ENCODE measurements around the gene WDPCP. TPM values are rescaled to one million over a fixed set of nuclear protein-coding genes. Genes with fewer than 3 reads are reported as not detected.
"Not testable (repeated sequence)": the region's sequence is repeated elsewhere in the genome, so short reads cannot be mapped to it uniquely, and the experiment has no call there.

Gene WDPCP
- polyA plus RNA-seq, 1 of the 3 experiments (the other 2 are of a cell fraction) = 3.1 TPM

DNA sequence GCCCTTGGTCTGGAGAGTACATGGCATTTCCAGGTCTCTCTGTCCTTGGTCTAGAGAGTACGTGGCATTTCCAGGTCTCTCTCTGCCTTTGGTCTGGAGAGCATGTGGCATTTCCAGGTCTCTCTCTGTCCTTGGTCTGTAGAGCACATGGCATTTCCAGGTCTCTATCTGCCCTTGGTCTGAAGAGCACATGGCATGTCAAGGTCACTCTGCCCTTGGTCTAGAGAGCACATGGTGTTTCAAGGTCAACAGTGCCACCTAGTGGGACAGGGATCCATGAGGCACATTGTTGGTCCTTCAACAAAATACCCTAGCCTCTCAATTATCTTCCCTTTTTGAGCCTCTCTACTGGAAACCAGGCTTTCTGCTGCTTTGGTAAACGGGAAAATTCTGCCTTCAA is 287.4 kb downstream of the WDPCP start:
- 55% methylated on average over 2 of the region's 2 CpGs for WGBS (ENCODE audit: low lambda C conversion rate)
- no peak overlapping the region for H3K9ac ChIP-seq
- H3K27me3 ChIP-seq (ENCODE audit: insufficient read depth) = no peaks in the 10 kb centered on the region
- no peaks in the 10 kb centered on the region for H3K36me3 ChIP-seq (replicated peaks in 1 of 2; ENCODE audit: control insufficient read depth in 1 of 2, insufficient read depth in 2 of 2, low read length in 1 of 2)
- H3K79me2 ChIP-seq (ENCODE audit: insufficient read depth) = no peaks in the 10 kb centered on the region
- DNase-seq = no peak
- no peaks in the 10 kb centered on the region for H3F3A ChIP-seq (replicated peaks; ENCODE audit: insufficient read depth)
- TF ChIP-seq TCF12 (IDR thresholded peaks at IDR 0.05) = no peak
- no peak for TF ChIP-seq FOXJ3 (CRISPR knock-in tag; IDR thresholded peaks at IDR 0.05)
- no peak for TF ChIP-seq CHD2 (IDR thresholded peaks at IDR 0.05; ENCODE audit: low read length, partially characterized antibody)
- TF ChIP-seq, protein P1, sequence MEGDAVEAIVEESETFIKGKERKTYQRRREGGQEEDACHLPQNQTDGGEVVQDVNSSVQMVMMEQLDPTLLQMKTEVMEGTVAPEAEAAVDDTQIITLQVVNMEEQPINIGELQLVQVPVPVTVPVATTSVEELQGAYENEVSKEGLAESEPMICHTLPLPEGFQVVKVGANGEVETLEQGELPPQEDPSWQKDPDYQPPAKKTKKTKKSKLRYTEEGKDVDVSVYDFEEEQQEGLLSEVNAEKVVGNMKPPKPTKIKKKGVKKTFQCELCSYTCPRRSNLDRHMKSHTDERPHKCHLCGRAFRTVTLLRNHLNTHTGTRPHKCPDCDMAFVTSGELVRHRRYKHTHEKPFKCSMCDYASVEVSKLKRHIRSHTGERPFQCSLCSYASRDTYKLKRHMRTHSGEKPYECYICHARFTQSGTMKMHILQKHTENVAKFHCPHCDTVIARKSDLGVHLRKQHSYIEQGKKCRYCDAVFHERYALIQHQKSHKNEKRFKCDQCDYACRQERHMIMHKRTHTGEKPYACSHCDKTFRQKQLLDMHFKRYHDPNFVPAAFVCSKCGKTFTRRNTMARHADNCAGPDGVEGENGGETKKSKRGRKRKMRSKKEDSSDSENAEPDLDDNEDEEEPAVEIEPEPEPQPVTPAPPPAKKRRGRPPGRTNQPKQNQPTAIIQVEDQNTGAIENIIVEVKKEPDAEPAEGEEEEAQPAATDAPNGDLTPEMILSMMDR (IDR thresholded peaks at IDR 0.05) = peak; percentile 25; the same call in 1 of the 2 replicates
- H3K4me1 ChIP-seq (ENCODE audit: control insufficient read depth in 1 of 2, insufficient read depth in 2 of 2, low read depth in 1 of 2, low read length in 1 of 2) = no peaks in the 10 kb centered on the region
- no peak overlapping the region for H3K4me3 ChIP-seq (ENCODE audit: low read depth in 2 of 2, low read length in 1 of 2)
- H3K4me2 ChIP-seq = no peak overlapping the region
- POLR2A ChIA-PET = no interaction called here
- no peak overlapping the region for H2AFZ ChIP-seq (ENCODE audit: low read depth)
- H3K27ac ChIP-seq (ENCODE audit: low read depth in 2 of 2, low read length in 1 of 2) = no peak overlapping the region
- CTCF ChIA-PET = no interaction called here
- H3K9me2 ChIP-seq = no peaks in the 10 kb centered on the region
- no peaks in the 10 kb centered on the region for H4K20me1 ChIP-seq (ENCODE audit: insufficient read depth)
- H3K9me3 ChIP-seq = 0 out of 2 replicates have a peak, but pooled peaks cover 10% of the 10 kb centered on the region

DNA sequence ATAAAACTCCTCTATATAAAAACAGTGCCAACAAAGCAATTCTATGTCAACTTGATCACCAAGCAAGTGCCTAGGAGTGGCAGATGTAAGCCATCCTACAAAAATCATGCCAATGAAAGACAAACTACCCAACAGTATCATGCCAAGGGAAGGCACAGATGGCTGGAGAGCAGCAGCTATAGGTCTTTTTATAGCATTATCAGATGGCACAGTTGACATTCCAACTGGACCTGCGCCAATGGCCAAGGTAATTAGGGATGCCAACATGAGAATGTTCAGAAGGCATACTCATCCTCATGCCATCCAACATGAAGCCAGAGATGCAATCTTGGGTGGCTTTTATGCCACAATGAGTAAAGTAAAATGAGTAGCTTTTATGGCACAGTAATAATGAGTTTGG is 300.3 kb downstream of the WDPCP start:
- ChIA-PET POLR2A (no interaction called here), CTCF (no interaction called here)
- no peak overlapping the region for H3K27ac ChIP-seq (ENCODE audit: low read depth in 2 of 2, low read length in 1 of 2)
- no peak for DNase-seq
- peaks cover 5% of the 10 kb centered on the region; the same call in 1 of the 2 replicates for H3K9me3 ChIP-seq
- no peak overlapping the region for H3K4me2 ChIP-seq
- H3K9me2 ChIP-seq = 0 out of 2 replicates have a peak, but pooled peaks cover 2% of the 10 kb centered on the region
- no peaks in the 10 kb centered on the region for H3K36me3 ChIP-seq (replicated peaks in 1 of 2; ENCODE audit: control insufficient read depth in 1 of 2, insufficient read depth in 2 of 2, low read length in 1 of 2)
- H3K79me2 ChIP-seq (ENCODE audit: insufficient read depth) = no peaks in the 10 kb centered on the region
- 71% methylated on average over 1 of the region's 1 CpG for WGBS (ENCODE audit: low lambda C conversion rate)
- no peak overlapping the region for H2AFZ ChIP-seq (ENCODE audit: low read depth)
- H3K4me3 ChIP-seq (ENCODE audit: low read depth in 2 of 2, low read length in 1 of 2) = no peak overlapping the region
- no peaks in the 10 kb centered on the region for H3K27me3 ChIP-seq (ENCODE audit: insufficient read depth)
- TF ChIP-seq NFIC (IDR thresholded peaks at IDR 0.05; ENCODE audit: borderline replicate concordance) = no peak
- H3K9ac ChIP-seq = no peak overlapping the region
- H3F3A ChIP-seq (replicated peaks; ENCODE audit: insufficient read depth) = no peaks in the 10 kb centered on the region
- H4K20me1 ChIP-seq (ENCODE audit: insufficient read depth) = no peaks in the 10 kb centered on the region
- no peaks in the 10 kb centered on the region for H3K4me1 ChIP-seq (ENCODE audit: control insufficient read depth in 1 of 2, insufficient read depth in 2 of 2, low read depth in 1 of 2, low read length in 1 of 2)

DNA sequence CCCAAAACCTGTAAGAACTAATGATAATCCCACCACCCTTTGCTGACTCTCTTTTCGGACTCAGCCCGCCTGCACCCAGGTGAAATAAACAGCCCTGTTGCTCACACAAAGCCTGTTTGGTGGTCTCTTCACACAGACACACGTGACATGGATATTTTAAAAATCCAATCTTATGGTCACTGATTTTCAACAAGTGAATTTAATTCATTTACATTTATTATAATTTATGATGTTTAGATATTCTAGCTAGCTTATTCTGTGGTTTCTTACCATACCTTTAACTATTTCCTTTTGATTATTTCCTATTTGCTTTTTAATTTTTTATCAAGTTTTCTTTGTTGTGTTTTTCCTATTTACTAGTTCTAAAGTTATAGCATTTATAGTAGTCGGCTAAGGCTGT is 301.8 kb downstream of the WDPCP start:
- H3K27ac ChIP-seq (ENCODE audit: low read depth in 2 of 2, low read length in 1 of 2); POLR2A ChIA-PET; H3K27me3 ChIP-seq (ENCODE audit: insufficient read depth); H3K79me2 ChIP-seq (ENCODE audit: insufficient read depth); DNase-seq; H3K9me3 ChIP-seq; H3K4me3 ChIP-seq (ENCODE audit: low read depth in 2 of 2, low read length in 1 of 2); CTCF ChIA-PET; H2AFZ ChIP-seq (ENCODE audit: low read depth); H3K4me2 ChIP-seq; H3K4me1 ChIP-seq (ENCODE audit: control insufficient read depth in 1 of 2, insufficient read depth in 2 of 2, low read depth in 1 of 2, low read length in 1 of 2); H3K36me3 ChIP-seq (replicated peaks in 1 of 2; ENCODE audit: control insufficient read depth in 1 of 2, insufficient read depth in 2 of 2, low read length in 1 of 2); H3K9ac ChIP-seq; H3K9me2 ChIP-seq; H3F3A ChIP-seq (replicated peaks; ENCODE audit: insufficient read depth); H4K20me1 ChIP-seq (ENCODE audit: insufficient read depth): not testable (repeated sequence)
- WGBS (ENCODE audit: low lambda C conversion rate) = 78% methylated on average over 4 of the region's 4 CpGs
